Right ventricle myocardium superior (tissue), 1 donor: ENCODE results near the gene FHOD3. TPM values are rescaled to one million over a fixed set of nuclear protein-coding genes. Genes with fewer than 3 reads are reported as not detected.
A peak's percentile ranks its signal among the peaks of the same experiment; 100 is the strongest.

Source experiments
- ATAC-seq: fragments of 200-7000 bp; cut with Tn5 transposase; one replicate; pipeline ENCODE4 v1.9.1; 2020; ENCODE audit warnings: mild to moderate bottlenecking; ENCODE audit not compliant: poor library complexity
- DNase-seq: peaks from one replicate; pipeline ENCODE4 v3.0.0-alpha.2; 2020
- intact Hi-C: fragments of 100-400 bp; cut with DNase I; formaldehyde crosslinking; loops from one replicate; pipeline ENCODE4 v1.11.2; 2022
- total RNA-seq: library from RNA; stranded (reverse); fragmentation: NEBNext Ultra II Directional; extraction: Animal tissue kit (Norgen Biotek cat#: 25700); gene quantifications from one replicate; pipeline ENCODE4 v1.2.1, GENCODE V29; 2021
- donor health status: DM: no; HTN: yes; CAD: no; lungs with severe emphysema.

FHOD3 gene
- total RNA-seq, 1 donor from 2014 or later: 317 TPM

- ATAC-seq (no peak), DNase-seq (no peak)
- intact Hi-C loops: no loop called here
These were observed 94.1 kb downstream of the FHOD3 start for GRCh38 chr18:36391426-36392145.

DNA sequence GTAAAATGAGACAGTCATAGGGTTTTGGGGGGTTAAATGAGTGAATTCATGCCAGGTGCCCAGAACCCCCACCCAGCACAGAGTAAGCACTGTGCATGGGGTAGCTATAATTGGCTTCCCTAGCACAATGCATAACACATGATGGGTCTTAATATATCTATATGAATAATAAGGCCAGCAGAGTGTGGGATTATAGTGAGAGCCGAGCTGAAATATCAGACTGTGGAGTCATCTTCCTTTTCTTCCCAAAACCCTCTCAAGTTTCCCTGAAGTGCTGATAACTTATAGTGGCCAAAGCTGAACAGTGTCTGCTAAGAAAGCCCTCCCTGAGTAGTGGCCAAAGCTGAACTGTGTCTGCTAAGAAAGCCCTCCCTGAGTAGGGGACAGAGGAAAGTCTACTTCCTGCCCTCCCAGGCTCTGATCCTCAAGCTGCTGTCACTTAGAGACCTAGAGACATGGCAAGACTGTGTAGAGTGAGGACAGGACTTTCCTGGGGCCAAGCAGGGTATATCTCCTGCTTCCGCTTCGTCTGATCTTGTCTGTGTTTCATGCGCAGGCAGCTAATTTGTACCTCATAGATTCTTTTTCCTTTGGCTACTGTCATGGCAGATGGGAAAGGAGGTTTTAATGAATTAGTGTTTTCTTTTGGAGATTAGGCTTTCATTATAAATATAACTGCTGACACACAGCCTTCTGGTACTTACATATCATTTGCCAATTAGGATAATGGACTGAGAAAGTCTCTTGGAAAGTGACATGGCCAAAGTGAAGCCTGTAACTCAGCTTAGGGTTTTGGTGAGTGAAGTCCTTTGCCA lies 94.9 kb downstream of the FHOD3 start:
- no peak for DNase-seq
- peak; percentile 34 for ATAC-seq
- intact Hi-C loops: no loop called here

DNA sequence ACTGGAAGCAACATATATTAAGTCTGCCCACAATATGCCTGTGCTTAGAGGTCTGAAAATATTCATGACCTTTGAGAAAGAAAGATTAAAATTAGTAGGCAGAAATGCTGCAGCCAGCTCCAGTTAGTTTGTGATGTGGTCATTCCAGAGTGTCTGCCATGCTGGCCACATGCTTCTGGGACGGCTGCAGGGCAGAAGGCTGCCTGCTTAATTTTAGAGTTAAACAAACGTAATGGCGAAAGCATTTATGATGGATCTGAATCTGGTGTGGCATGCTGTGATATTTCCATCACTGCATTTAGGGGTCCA lies 95.4 kb downstream of the FHOD3 start:
- ATAC-seq (peak; percentile 21), DNase-seq (no peak)
- intact Hi-C loops: no loop called here

DNA sequence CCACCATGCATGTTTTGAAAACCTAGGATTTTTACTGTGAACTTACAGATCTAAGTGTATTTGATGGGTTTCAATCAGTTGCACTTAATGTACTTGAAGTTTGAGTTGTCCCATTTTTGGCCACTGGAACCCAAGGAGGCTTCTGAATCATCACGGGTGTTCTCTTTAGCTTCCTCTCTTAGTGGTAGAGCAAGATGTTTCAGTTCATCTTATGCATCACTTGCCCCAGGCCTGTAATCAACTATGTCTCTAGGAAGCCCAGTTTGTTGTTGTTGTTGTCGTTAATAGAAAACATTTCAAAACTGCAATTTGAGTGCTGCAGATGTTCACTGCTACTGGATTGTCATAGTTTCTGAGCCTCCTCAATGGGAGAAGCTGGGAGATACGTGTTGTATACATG lies 97.0 kb downstream of the FHOD3 start:
- ATAC-seq (no peak), DNase-seq (no peak)
- intact Hi-C loops: no loop called here

DNA sequence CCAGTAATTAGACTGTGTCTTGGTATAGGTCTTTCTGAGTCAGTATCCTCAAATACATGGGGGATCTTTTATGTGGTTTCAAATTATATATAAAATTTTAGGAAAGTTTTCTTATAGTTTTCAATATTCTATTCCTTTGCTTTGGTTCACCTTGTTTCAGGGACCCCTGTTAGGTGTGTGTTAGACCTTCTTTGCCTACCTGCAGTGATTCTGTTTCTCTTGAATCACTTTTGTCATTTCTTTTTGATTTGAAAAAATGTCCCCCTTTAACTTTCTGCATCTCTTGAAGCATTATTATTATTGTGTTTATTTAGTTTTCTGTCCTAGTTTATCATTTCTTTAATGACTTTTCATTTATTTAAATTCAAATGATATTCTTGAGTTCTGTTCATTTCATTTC lies 98.7 kb downstream of the FHOD3 start:
- DNase-seq (no peak), ATAC-seq (no peak)
- intact Hi-C loops: no loop called here

DNA sequence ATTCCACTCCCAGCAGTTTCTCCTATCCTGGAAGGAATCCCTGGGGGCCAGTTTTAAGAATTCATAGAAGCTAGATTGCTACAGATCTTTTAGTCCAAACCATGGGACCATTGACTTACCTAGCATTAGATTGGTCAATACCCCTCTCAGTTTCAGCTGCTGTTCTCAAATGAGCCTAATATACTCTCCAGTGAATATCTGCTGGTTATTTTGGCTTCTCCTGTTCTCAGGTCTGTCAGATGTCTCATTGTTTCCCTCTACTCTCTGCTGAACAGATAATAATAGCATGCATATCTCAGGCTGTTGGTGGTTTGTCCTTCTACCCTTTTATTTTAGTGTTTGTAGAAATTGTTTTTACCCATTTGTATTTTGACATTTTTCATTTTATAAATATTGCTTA lies 99.5 kb downstream of the FHOD3 start:
- DNase-seq (no peak), ATAC-seq (peak; percentile 76)
- intact Hi-C loops: no loop called here

DNA sequence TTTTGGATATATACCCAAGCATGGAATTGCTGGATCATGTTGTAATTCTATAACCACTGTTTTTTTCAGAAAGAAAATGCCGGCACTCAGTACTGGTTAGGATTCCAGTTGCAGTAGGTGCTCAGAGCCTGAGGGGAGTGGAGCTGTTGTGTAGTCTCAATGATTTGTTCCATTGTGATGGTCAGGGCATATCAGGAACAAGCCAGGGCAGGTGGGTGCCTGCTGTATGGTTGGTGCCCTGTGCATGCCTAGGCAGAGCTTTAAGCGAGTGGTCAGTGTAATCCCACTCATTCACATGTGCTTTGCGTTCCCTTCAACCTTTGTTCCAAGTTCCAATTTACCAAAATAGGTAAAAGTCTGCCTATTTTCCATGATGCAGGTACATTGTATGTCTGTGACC lies 100.9 kb downstream of the FHOD3 start:
- intact Hi-C loops: no loop called here
- ATAC-seq (no peak), DNase-seq (no peak)

DNA sequence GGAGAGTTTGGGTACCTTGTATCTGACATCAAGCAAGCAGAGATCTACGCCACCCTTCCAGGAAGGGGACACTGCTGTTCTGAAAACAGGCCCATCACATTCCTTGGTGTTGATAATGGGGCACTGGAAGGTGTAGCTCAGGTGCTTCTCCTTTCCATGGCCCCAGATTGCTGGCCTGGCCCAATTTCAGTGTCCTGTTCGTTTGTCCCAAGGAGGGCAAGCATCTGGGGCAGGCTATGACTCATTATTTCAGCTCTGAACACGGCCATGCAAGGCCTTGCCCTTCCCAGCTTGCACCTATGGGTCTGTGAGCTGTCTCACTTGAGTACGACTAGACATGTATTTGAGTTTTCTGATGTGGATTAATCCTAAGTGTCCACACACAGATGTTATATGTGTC lies 101.5 kb downstream of the FHOD3 start:
- DNase-seq: no peak
- intact Hi-C loops: no loop called here
- no peak for ATAC-seq

GRCh38 chr18:36401462-36401861 lies 103.9 kb downstream of the FHOD3 start:
- ATAC-seq: no peak
- intact Hi-C loops: no loop called here

GRCh38 chr18:36402765-36403396 lies 105.4 kb downstream of the FHOD3 start:
- intact Hi-C loops: no loop called here
- peak; percentile 86 for DNase-seq
- ATAC-seq: peak; percentile 77

More at GRCh38 chr18:36401462-36401861, 103.9 kb downstream of the FHOD3 start:
- no peak for DNase-seq

DNA sequence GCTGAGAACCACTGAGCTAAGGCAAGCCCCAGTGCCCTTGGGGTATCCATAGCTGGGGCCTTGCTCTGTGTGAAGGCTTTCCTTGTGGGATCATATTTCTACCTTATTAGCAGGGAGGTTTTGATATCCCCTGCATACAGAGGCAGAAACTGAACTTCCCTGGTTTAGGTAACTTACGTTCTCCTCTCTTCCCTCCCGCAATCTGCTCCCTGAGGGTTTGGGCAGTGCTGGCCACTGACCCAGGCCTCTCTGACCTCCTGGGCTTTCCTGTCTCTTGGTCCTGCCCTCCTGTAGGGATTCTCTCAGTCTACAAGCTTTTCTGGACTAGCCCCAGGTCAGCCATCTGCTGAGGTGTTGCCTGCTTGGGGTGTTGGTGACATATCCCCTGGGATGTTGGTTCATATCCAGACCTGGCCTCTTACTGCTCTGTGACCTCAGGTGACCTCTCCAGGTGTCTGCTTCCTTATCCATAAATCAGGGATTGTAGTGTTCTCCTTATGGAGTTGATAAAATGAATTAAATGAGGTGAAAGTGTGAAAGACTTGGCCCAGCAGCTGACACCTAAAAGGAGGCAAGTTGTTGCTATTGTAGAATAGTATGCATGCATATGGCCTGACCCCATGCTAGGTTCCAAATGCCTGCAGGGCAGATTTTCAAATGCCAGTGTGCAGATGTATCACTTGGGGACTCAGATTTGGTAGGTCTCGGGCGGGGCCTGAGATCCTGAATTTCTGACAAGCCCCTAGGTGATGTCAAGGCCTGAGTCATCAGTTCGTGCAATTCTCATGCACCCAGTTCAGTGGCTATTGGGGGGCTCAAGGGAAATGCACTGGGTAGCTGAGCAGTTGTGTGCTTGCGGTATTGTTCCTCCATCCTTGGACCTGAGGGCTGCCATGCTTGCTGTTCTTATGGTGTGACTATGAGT lies 106.6 kb downstream of the FHOD3 start:
- intact Hi-C loops: no loop called here
- no peak for DNase-seq
- ATAC-seq: peak; percentile 71

DNA sequence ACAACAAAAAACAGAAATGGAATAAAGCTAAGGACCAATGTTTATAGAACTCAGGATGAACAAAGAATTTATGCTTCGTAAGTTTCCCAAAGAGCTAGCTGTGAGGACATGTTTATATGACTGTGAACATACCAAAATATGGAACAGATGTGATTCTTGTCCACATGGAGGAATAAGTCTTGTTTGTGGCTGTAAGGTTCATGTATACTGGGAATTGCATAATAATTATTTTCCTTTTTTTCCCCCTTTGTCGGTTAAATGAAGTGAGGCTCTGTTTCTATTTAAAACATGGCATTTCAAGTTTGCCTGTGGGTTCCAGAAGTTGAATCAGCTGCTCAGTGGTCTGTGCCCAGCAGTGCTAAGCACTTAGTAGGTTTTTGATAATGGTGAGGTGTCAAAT lies 108.1 kb downstream of the FHOD3 start:
- intact Hi-C loops: no loop called here
- no peak for DNase-seq
- peak; percentile 35 for ATAC-seq

- intact Hi-C loops: no loop called here
- DNase-seq (no peak), ATAC-seq (no peak)
These were observed 109.3 kb downstream of the FHOD3 start for GRCh38 chr18:36406805-36407204.

DNA sequence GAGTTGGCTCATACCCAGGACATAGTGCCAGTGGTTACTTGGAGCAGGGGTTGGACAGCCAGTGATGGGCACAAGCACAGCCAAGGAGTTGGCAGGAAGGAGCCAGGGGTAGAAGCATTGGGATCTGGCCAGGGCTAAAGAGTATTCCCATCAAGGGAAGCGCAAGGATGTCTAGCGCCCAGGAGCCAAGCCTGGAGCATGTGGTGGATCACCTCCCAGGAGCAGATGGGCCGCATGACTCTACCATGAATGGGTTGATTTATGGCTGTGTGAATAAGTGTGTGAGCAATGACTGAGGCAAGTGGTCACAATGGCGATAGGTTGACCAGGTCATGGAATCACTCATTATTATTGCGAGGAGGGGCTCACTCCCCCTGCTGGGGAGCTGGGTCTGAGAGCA lies 111.1 kb downstream of the FHOD3 start:
- ATAC-seq: no peak
- no peak for DNase-seq
- intact Hi-C loops: no loop called here

DNA sequence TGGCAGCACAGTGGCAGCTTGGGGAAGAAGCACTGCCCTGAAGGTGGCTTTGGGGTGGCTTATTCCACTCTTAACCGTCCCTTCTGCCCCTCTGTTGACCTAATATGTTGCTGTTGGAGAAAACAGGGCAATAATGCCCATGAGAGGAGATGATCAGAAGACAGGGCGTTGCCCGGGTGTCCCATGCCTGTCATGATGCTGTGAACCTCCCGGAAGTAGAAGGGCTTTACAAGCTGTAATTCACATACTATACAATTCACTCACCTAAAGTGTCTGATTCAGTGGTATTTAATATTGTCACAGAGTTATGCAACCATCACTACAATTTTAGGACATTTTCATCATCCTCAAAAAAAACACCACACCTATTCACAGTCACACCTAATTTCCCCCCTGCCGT lies 112.3 kb downstream of the FHOD3 start:
- DNase-seq: no peak
- intact Hi-C loops: no loop called here
- no peak for ATAC-seq

GRCh38 chr18:36410346-36410745 lies 112.8 kb downstream of the FHOD3 start:
- intact Hi-C loops: no loop called here
- no peak for DNase-seq
- ATAC-seq: no peak

GRCh38 chr18:36411745-36412168 lies 114.2 kb downstream of the FHOD3 start:
- ATAC-seq (no peak), DNase-seq (no peak)
- intact Hi-C loops: no loop called here

DNA sequence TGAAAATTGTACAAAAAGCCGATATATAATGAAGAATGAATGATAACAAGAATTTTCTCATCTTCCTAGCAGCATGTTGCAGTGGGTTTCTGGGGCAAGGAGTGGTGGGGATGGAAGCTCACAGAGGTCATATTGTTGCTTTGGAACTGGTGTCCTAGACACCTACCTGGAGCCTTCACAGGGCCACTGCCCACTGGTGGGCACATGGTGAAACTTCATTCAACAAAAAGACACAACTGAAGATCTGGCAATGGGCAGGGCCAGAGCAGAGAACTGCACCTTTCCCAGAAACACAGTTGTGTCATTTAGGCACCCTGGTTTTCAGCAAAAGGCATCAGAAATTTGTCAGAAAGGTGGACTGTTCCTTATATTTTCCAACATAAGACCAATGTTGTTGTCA lies 115.3 kb downstream of the FHOD3 start:
- intact Hi-C loops: no loop called here
- ATAC-seq (no peak), DNase-seq (no peak)

DNA sequence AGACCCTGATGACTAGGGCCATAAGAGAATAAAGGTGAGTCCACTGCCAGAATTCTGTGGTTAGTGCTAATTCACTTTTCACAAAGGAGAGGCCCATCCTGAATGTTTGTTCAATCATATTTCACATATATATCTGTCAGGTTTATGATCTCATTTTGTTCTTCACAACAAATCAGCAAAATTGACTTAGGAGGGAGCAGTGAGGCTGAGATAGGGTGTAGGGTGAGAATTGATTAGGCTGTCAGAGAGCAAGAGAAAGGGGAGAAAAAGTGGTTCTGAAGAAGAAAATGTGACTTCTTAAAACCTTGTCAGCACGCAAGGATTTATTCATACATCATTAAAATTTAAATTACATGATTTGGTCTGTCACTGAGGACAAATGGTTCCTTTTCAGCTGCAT lies 117.7 kb downstream of the FHOD3 start:
- DNase-seq (no peak), ATAC-seq (no peak)
- intact Hi-C loops: no loop called here
